ENCODE data around the gene LINGO1. TPM values are rescaled to one million over a fixed set of nuclear protein-coding genes. Genes with fewer than 3 reads are reported as not detected.

Gene LINGO1
- total and polyA plus RNA-seq, 9 of the 15 experiments (the other 6 are each of a cell fraction or from before 2014, with no cell fraction given): 0.07 to 15.3 (median 2.1) TPM

GRCh38 chr15:77609558-77609957, 23.2 kb downstream of the LINGO1 start (continued):
- TF ChIP-seq REST (IDR thresholded peaks at IDR 0.05; ENCODE audit: borderline replicate concordance): no peak
- no peak for TF ChIP-seq REST (CRISPR knock-in tag; IDR thresholded peaks at IDR 0.05; ENCODE audit: low read depth)
- no peak for TF ChIP-seq SMARCE1 (IDR thresholded peaks at IDR 0.05)
- TF ChIP-seq RBM25 (IDR thresholded peaks at IDR 0.05; ENCODE audit: low read depth, low read length, severe bottlenecking): no peak
- TF ChIP-seq ZNF121 (CRISPR knock-in tag; conservative IDR thresholded peaks at IDR 0.05): no peak
- no peak for TF ChIP-seq ZZZ3 (IDR thresholded peaks at IDR 0.05)
- TF ChIP-seq RBM17 (IDR thresholded peaks at IDR 0.05; ENCODE audit: borderline replicate concordance, low read depth, low read length): no peak
- TF ChIP-seq TEAD4 (IDR thresholded peaks at IDR 0.05; ENCODE audit: low read length): no peak
- no peak for TF ChIP-seq TEAD4 (CRISPR knock-in tag; IDR thresholded peaks at IDR 0.05; ENCODE audit: borderline replicate concordance)
